ENCODE data around the gene ZBTB16.

- TF ChIP-seq FOXM1 (IDR thresholded peaks at IDR 0.05; ENCODE audit: borderline replicate concordance): no peak
- no peak for TF ChIP-seq L3MBTL2 (conservative IDR thresholded peaks at IDR 0.05)
- no peak for TF ChIP-seq NFRKB (IDR thresholded peaks at IDR 0.05)
- TF ChIP-seq SP1 (IDR thresholded peaks at IDR 0.05): no peak
- no peak for TF ChIP-seq BHLHE40 (IDR thresholded peaks at IDR 0.05; ENCODE audit: borderline replicate concordance)
- TF ChIP-seq FOXK2 (IDR thresholded peaks at IDR 0.05): no peak
- TF ChIP-seq TARDBP (IDR thresholded peaks at IDR 0.05): no peak
- no peak for TF ChIP-seq ZNF384 (IDR thresholded peaks at IDR 0.05)
- no peak for TF ChIP-seq ELF4 (IDR thresholded peaks at IDR 0.05)
- no peak for TF ChIP-seq FOXA1 (IDR thresholded peaks at IDR 0.05)
- TF ChIP-seq ARNT (IDR thresholded peaks at IDR 0.05): no peak
- no peak for TF ChIP-seq HDGF (IDR thresholded peaks at IDR 0.05; ENCODE audit: borderline replicate concordance)
These were observed 31.6 kb upstream of the ZBTB16 start for GRCh38 chr11:114027926-114028325.

Data from HEK293T (cell line).